Panc1 (cell line): ENCODE data around the gene COL4A1. TPM values are rescaled to one million over a fixed set of nuclear protein-coding genes. Genes with fewer than 3 reads are reported as not detected.

Experiments
- ATAC-seq: fragments of 200-7000 bp; cut with Tn5 transposase; 2 replicates; pipeline ENCODE4 v1.9.1; 2020; ENCODE audit warnings: mild to moderate bottlenecking, moderate library complexity
- BruUV-seq: library from RNA; stranded (reverse); fragments of 400-500 nt; replicated peaks from 2 replicates; lab custom pipeline; 2021; lab: Mats Ljungman, UMichigan
- CTCF ChIA-PET: fragments of 300-600 bp; sonication (Branson Sonifier 250); formaldehyde crosslinking; loops from one replicate; lab custom pipeline; 2022; ENCODE audit warnings: antibody characterized with exemption; lab: Charles Lee
- POLR2A ChIA-PET: fragments of 300-600 bp; sonication (Branson Sonifier 250); formaldehyde crosslinking; loops from one replicate; lab custom pipeline; 2022; ENCODE audit warnings: antibody characterized with exemption; lab: Charles Lee
- DNase-seq: peaks from one replicate; pipeline ENCODE4 v3.0.0-alpha.2; 2010; ENCODE audit warnings: low read depth, low spot score
- H3K27ac ChIP-seq: 2 replicates; pipeline ENCODE4 v1.5.1; 2011; ENCODE audit warnings: mild to moderate bottlenecking, low read length, inconsistent platforms
- H3K27me3 ChIP-seq: fragments of 200-500 bp; sonication (Bioruptor generic); 2 replicates; pipeline ENCODE4 v1.6.0; 2014; ENCODE audit warnings: low read length, inconsistent platforms; ENCODE audit not compliant: control insufficient read depth, insufficient read depth
- H3K36me3 ChIP-seq: fragments of 200-500 bp; sonication (Bioruptor generic); 2 replicates; pipeline ENCODE4 v1.5.1; 2014; ENCODE audit warnings: inconsistent platforms, mild to moderate bottlenecking, low read length, moderate library complexity; ENCODE audit not compliant: control insufficient read depth, insufficient read depth
- H3K4me1 ChIP-seq: 2 replicates; pipeline ENCODE4 v1.5.1; 2011; ENCODE audit warnings: inconsistent platforms, mild to moderate bottlenecking, low read length, moderate library complexity; ENCODE audit not compliant: control insufficient read depth, insufficient read depth
- H3K4me3 ChIP-seq, 2 experiments: 2 replicates each; pipeline ENCODE4 v1.5.1; 2011 to 2012; ENCODE audit warnings: low read depth in 2 of 2, low read length in 2 of 2, mild to moderate bottlenecking in 2 of 2, inconsistent platforms in 1 of 2, moderate library complexity in 1 of 2
- H3K9me3 ChIP-seq: fragments of 200-500 bp; sonication (Bioruptor generic); 2 replicates; pipeline ENCODE4 v1.5.1; 2014; ENCODE audit warnings: low read depth, mild to moderate bottlenecking, inconsistent platforms, low read length, moderate library complexity; ENCODE audit not compliant: control insufficient read depth, insufficient read depth
- POLR2AphosphoS5 ChIP-seq: IDR thresholded peaks from 2 replicates; pipeline ENCODE4 v1.6.1; 2012; ENCODE audit warnings: mild to moderate bottlenecking, low read depth, low read length, moderate library complexity
- SIN3A ChIP-seq: IDR thresholded peaks from 2 replicates; pipeline ENCODE4 v1.6.1; 2012; ENCODE audit warnings: low read depth, mild to moderate bottlenecking, low read length, moderate library complexity, borderline replicate concordance; ENCODE audit not compliant: insufficient read depth
- TCF7L2 ChIP-seq: IDR thresholded peaks from 2 replicates; pipeline ENCODE4 v1.6.1; 2011; ENCODE audit warnings: mild to moderate bottlenecking, low read depth, low read length, inconsistent platforms
- in situ Hi-C: cut with HindIII; loops from 2 replicates; pipeline ENCODE4 v1.10.0; 2016; ENCODE audit warnings: low sequenced_read_pairs, low pct_unique_long_range_greater_than_20kb
- intact Hi-C: fragments of 100-400 bp; cut with micrococcal nuclease; formaldehyde crosslinking; loops from one replicate; pipeline ENCODE4 v1.10.0; 2022; ENCODE audit not compliant: unreplicated experiment
- total RNA-seq: library from RNA; stranded (reverse); gene quantifications from one replicate; pipeline ENCODE4 v1.2.1, GENCODE V29; 2021; ENCODE audit not compliant: unreplicated experiment
- TF ChIP-seq, protein P1 (sequence below), 2 experiments: IDR thresholded peaks; 2 replicates each; pipeline ENCODE4 v1.6.1; 2011 to 2012; ENCODE audit warnings: low read depth in 2 of 2, control low read depth in 1 of 2, low read length in 1 of 2, mild to moderate bottlenecking in 1 of 2, moderate library complexity in 1 of 2; ENCODE audit not compliant: insufficient read depth in 1 of 2
- TF ChIP-seq, protein P2 (sequence below): fragments of 450-650 bp; IDR thresholded peaks from 2 replicates; pipeline ENCODE4 v1.5.1; 2017; ENCODE audit warnings: mild to moderate bottlenecking

The COL4A1 gene
- total RNA-seq, 1 experiment from 2014 or later, result 1.1 TPM

DNA sequence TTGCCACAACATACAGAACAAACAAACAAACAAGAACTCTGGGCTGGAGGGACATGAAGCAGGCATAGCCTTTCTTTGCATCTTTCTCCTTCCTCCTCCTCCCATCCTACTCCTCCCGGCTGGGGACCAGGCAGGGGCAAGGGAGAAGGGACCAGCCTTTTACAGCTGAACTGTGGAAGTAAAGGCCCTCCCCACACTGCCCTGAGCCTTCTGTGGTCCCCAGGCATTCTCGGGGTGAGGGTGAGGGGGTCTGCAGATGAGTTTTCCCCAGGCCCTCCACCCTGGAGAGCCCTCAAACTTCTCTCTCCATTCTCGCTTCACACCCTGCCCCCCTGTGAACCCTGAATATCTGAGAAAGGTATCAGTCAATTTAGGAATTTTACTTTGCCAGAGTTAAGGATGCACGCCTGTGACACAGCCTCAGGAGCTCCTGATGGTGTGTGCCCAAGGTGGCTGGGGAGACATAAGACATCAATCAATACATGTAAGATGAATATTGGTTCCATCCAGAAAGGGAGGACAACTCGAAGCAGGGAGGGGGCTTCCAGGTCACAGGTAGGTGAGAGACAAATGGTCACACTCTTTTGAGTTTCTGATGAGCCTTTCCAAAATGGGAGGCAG lies 170.9 kb downstream of the COL4A1 start:
- Histone ChIP-seq H3K4me1 (no peaks in the 10 kb centered on the region), H3K4me3 (no peak overlapping the region), H3K27me3 (peaks cover 4% of the 10 kb centered on the region), H3K36me3 (no peaks in the 10 kb centered on the region), H3K9me3 (no peaks in the 10 kb centered on the region), H3K27ac (no peak overlapping the region)
- ChIA-PET CTCF (no interaction called here), POLR2A (no interaction called here)
- TF ChIP-seq, protein P1, sequence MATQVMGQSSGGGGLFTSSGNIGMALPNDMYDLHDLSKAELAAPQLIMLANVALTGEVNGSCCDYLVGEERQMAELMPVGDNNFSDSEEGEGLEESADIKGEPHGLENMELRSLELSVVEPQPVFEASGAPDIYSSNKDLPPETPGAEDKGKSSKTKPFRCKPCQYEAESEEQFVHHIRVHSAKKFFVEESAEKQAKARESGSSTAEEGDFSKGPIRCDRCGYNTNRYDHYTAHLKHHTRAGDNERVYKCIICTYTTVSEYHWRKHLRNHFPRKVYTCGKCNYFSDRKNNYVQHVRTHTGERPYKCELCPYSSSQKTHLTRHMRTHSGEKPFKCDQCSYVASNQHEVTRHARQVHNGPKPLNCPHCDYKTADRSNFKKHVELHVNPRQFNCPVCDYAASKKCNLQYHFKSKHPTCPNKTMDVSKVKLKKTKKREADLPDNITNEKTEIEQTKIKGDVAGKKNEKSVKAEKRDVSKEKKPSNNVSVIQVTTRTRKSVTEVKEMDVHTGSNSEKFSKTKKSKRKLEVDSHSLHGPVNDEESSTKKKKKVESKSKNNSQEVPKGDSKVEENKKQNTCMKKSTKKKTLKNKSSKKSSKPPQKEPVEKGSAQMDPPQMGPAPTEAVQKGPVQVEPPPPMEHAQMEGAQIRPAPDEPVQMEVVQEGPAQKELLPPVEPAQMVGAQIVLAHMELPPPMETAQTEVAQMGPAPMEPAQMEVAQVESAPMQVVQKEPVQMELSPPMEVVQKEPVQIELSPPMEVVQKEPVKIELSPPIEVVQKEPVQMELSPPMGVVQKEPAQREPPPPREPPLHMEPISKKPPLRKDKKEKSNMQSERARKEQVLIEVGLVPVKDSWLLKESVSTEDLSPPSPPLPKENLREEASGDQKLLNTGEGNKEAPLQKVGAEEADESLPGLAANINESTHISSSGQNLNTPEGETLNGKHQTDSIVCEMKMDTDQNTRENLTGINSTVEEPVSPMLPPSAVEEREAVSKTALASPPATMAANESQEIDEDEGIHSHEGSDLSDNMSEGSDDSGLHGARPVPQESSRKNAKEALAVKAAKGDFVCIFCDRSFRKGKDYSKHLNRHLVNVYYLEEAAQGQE (IDR thresholded peaks at IDR 0.05; ENCODE audit: insufficient read depth in 1 of 2, low read depth in 2 of 2, low read length in 1 of 2), result no peak
- TF ChIP-seq SIN3A (no peak), POLR2AphosphoS5 (no peak), TCF7L2 (no peak)
- TF ChIP-seq, protein P2, sequence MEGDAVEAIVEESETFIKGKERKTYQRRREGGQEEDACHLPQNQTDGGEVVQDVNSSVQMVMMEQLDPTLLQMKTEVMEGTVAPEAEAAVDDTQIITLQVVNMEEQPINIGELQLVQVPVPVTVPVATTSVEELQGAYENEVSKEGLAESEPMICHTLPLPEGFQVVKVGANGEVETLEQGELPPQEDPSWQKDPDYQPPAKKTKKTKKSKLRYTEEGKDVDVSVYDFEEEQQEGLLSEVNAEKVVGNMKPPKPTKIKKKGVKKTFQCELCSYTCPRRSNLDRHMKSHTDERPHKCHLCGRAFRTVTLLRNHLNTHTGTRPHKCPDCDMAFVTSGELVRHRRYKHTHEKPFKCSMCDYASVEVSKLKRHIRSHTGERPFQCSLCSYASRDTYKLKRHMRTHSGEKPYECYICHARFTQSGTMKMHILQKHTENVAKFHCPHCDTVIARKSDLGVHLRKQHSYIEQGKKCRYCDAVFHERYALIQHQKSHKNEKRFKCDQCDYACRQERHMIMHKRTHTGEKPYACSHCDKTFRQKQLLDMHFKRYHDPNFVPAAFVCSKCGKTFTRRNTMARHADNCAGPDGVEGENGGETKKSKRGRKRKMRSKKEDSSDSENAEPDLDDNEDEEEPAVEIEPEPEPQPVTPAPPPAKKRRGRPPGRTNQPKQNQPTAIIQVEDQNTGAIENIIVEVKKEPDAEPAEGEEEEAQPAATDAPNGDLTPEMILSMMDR, result no peak
- no peak for ATAC-seq
- in situ Hi-C loops (no loop called here), intact Hi-C loops (no loop called here)
- BruUV-seq, result no TSS peak
- no peak for DNase-seq

DNA sequence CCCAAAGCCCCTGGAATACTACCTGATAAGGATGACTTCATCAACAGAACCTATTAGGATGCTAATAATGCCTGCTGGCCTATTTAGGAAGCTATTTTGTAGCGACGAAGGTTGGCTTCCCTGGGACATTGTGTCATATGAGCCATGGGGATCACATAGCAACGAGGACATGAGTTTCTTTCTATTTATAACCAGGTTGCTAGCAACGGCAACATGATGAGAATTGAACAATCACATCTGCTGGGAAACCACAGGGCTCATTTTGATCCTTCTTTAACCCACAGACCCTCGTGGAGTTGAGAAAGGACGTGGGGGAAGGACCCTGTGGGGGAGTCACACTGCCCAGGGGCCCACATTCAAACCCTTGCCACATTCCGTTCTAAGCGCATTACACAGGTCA lies 172.2 kb downstream of the COL4A1 start:
- in situ Hi-C loops, result no loop called here
- Histone ChIP-seq H3K9me3 (no peaks in the 10 kb centered on the region), H3K4me1 (no peaks in the 10 kb centered on the region), H3K36me3 (no peaks in the 10 kb centered on the region), H3K27ac (no peak overlapping the region), H3K4me3 (no peak overlapping the region), H3K27me3 (peaks cover 4% of the 10 kb centered on the region)
- CTCF ChIA-PET, result no interaction called here
- TF ChIP-seq POLR2AphosphoS5 (no peak), TCF7L2 (no peak), SIN3A (no peak)
- TF ChIP-seq, protein P1 (IDR thresholded peaks at IDR 0.05; ENCODE audit: insufficient read depth in 1 of 2, low read depth in 2 of 2, low read length in 1 of 2), result no peak
- TF ChIP-seq, protein P2, result no peak
- no TSS peak for BruUV-seq
- POLR2A ChIA-PET, result no interaction called here
- intact Hi-C loops, result no loop called here
- DNase-seq, result no peak
- ATAC-seq, result no peak
